ENCODE measurements around the gene NCAPD3. TPM values are rescaled to one million over a fixed set of nuclear protein-coding genes. Genes with fewer than 3 reads are reported as not detected.
A peak's percentile ranks its signal among the peaks of the same experiment; 100 is the strongest.

NCAPD3 gene
- total RNA-seq, 1 experiment from 2014 or later, result 85.0 TPM

GRCh38 chr11:134126217-134126822, 97.4 kb downstream of the NCAPD3 start:
- Histone ChIP-seq H3K9me2 (replicated peaks; ENCODE audit: low read length) (no peaks in the 10 kb centered on the region), H3K4me1 (ENCODE audit: insufficient read depth, low read length) (no peaks in the 10 kb centered on the region), H3K9ac (ENCODE audit: low read length) (no peak overlapping the region), H3K9me3 (ENCODE audit: low read length) (peaks cover 2% of the 10 kb centered on the region; the same call in 1 of the 2 replicates), H2AFZ (ENCODE audit: low read length) (no peak overlapping the region), H3K27me3 (ENCODE audit: low read length) (peaks cover 79% of the 10 kb centered on the region), H4K20me1 (ENCODE audit: low read length) (no peaks in the 10 kb centered on the region), H3F3A (ENCODE audit: low read length, unreplicated experiment) (no peaks in the 10 kb centered on the region), H3K27ac (ENCODE audit: low read length) (no peak overlapping the region), H3K4me3 (ENCODE audit: low read length) (no peak overlapping the region), H3K79me2 (ENCODE audit: low read length) (no peaks in the 10 kb centered on the region), H3K4me2 (ENCODE audit: low read length) (no peak overlapping the region), H3K36me3 (ENCODE audit: low read depth, low read length) (no peaks in the 10 kb centered on the region)
- intact Hi-C loops (cut with micrococcal nuclease), result loop anchor here (10.0 kb wide), 1 partner anchor 52 kb away; no protein-coding TSS in a partner anchor
- ChIA-PET CTCF (no interaction called here), POLR2A (ENCODE audit: unreplicated experiment) (no interaction called here)
- TF ChIP-seq, protein P1, sequence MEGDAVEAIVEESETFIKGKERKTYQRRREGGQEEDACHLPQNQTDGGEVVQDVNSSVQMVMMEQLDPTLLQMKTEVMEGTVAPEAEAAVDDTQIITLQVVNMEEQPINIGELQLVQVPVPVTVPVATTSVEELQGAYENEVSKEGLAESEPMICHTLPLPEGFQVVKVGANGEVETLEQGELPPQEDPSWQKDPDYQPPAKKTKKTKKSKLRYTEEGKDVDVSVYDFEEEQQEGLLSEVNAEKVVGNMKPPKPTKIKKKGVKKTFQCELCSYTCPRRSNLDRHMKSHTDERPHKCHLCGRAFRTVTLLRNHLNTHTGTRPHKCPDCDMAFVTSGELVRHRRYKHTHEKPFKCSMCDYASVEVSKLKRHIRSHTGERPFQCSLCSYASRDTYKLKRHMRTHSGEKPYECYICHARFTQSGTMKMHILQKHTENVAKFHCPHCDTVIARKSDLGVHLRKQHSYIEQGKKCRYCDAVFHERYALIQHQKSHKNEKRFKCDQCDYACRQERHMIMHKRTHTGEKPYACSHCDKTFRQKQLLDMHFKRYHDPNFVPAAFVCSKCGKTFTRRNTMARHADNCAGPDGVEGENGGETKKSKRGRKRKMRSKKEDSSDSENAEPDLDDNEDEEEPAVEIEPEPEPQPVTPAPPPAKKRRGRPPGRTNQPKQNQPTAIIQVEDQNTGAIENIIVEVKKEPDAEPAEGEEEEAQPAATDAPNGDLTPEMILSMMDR (conservative IDR thresholded peaks at IDR 0.05; ENCODE audit: low read depth, low read length), result no peak
- TF ChIP-seq EZH2phosphoT487 (IDR thresholded peaks at IDR 0.05; ENCODE audit: borderline replicate concordance, low read length), result no peak
- no peak for TF ChIP-seq EZH2 (IDR thresholded peaks at IDR 0.05; ENCODE audit: low read length, unreplicated experiment)
- BruUV-seq (replicated peaks), result no TSS peak
- peak; percentile 20 for DNase-seq
- 0 out of 2 replicates have a peak, but pooled peaks have one; percentile 18 for ATAC-seq

GRCh38 chr11:134125507-134125906, 98.3 kb downstream of the NCAPD3 start:
- Histone ChIP-seq H3K4me3 (ENCODE audit: low read length) (no peak overlapping the region), H3K36me3 (ENCODE audit: low read depth, low read length) (no peaks in the 10 kb centered on the region), H3K9me2 (replicated peaks; ENCODE audit: low read length) (no peaks in the 10 kb centered on the region), H3F3A (ENCODE audit: low read length, unreplicated experiment) (no peaks in the 10 kb centered on the region), H3K9me3 (ENCODE audit: low read length) (no peaks in the 10 kb centered on the region), H3K27ac (ENCODE audit: low read length) (no peak overlapping the region), H3K79me2 (ENCODE audit: low read length) (no peaks in the 10 kb centered on the region), H3K4me2 (ENCODE audit: low read length) (no peak overlapping the region), H4K20me1 (ENCODE audit: low read length) (no peaks in the 10 kb centered on the region), H3K27me3 (ENCODE audit: low read length) (peaks cover 83% of the 10 kb centered on the region), H3K9ac (ENCODE audit: low read length) (no peak overlapping the region), H2AFZ (ENCODE audit: low read length) (no peak overlapping the region), H3K4me1 (ENCODE audit: insufficient read depth, low read length) (no peaks in the 10 kb centered on the region)
- TF ChIP-seq EZH2phosphoT487 (IDR thresholded peaks at IDR 0.05; ENCODE audit: borderline replicate concordance, low read length), result no peak
- TF ChIP-seq, protein P1 (conservative IDR thresholded peaks at IDR 0.05; ENCODE audit: low read depth, low read length), result no peak
- ATAC-seq (no peak), DNase-seq (no peak)
- ChIA-PET CTCF (no interaction called here), POLR2A (ENCODE audit: unreplicated experiment) (no interaction called here)
- no TSS peak for BruUV-seq (replicated peaks)
- intact Hi-C loops (cut with micrococcal nuclease), result loop anchor here (10.0 kb wide), 1 partner anchor 51 kb away; no protein-coding TSS in a partner anchor

DNA sequence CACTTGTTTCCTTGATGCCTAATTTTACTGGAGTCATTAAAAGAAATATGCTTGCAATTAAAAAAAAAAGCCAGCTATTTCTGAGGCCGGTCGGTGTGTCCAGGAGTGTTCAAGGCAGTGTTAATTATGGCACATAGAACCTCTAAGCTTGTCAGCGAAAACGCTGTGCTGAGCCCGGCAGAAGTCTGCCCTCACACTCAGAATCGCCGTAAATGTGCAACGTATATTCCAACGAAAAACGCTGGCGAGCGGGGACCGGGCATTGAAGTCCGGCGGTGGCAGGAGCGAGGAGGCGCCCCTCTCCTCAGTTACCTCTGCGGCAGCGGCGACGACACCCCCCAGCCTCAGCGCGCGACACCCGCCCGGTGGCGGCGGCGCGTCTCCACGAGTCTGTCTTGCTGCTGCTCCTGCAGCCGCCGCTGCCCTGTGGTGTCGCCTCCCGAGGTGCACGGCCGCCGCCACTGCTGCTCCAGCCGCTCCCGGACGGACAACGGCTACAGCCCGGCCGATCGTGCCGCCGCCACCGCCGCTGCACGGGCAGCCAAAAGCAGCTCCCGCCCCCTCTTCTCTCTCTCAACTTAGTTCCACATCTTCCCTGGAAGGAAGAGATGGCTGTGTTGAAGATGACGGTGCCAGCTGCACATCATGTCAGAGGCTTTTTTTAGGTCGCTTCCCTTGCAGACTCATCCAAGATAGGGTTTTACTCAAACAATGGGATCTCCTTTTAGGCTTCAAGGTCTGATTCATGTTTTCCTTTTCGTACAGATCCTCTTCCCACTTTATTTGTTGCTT, 98.9 kb downstream of the NCAPD3 start:
- Histone ChIP-seq H3K4me2 (ENCODE audit: low read length) (peak overlapping the region; percentile 27), H3K4me1 (ENCODE audit: insufficient read depth, low read length) (no peaks in the 10 kb centered on the region), H3K79me2 (ENCODE audit: low read length) (no peaks in the 10 kb centered on the region), H4K20me1 (ENCODE audit: low read length) (no peaks in the 10 kb centered on the region), H3K4me3 (ENCODE audit: low read length) (peak overlapping the region; percentile 4; the same call in 1 of the 2 replicates), H3K27ac (ENCODE audit: low read length) (no peak overlapping the region), H3F3A (ENCODE audit: low read length, unreplicated experiment) (no peaks in the 10 kb centered on the region), H2AFZ (ENCODE audit: low read length) (no peak overlapping the region), H3K9ac (ENCODE audit: low read length) (no peak overlapping the region), H3K27me3 (ENCODE audit: low read length) (peaks cover 83% of the 10 kb centered on the region), H3K9me2 (replicated peaks; ENCODE audit: low read length) (no peaks in the 10 kb centered on the region), H3K9me3 (ENCODE audit: low read length) (no peaks in the 10 kb centered on the region), H3K36me3 (ENCODE audit: low read depth, low read length) (no peaks in the 10 kb centered on the region)
- no TSS peak for BruUV-seq (replicated peaks)
- TF ChIP-seq EZH2 (IDR thresholded peaks at IDR 0.05; ENCODE audit: low read length, unreplicated experiment) (peak; percentile 93), EZH2phosphoT487 (IDR thresholded peaks at IDR 0.05; ENCODE audit: borderline replicate concordance, low read length) (peak; percentile 67)
- TF ChIP-seq, protein P1 (conservative IDR thresholded peaks at IDR 0.05; ENCODE audit: low read depth, low read length), result no peak
- peak; percentile 93 for ATAC-seq
- intact Hi-C loops (cut with micrococcal nuclease), result loop anchor here (10.0 kb wide), 1 partner anchor 50 kb away; no protein-coding TSS in a partner anchor
- ChIA-PET CTCF (no interaction called here), POLR2A (ENCODE audit: unreplicated experiment) (no interaction called here)
- DNase-seq, result no peak

Measured in PC-3 (cell line).